ENCODE measurements around the gene LIPG. TPM values are rescaled to one million over a fixed set of nuclear protein-coding genes. Genes with fewer than 3 reads are reported as not detected.

LIPG gene
- total RNA-seq, 2 experiments from 2014 or later, result 0.45 to 0.64 TPM

DNA sequence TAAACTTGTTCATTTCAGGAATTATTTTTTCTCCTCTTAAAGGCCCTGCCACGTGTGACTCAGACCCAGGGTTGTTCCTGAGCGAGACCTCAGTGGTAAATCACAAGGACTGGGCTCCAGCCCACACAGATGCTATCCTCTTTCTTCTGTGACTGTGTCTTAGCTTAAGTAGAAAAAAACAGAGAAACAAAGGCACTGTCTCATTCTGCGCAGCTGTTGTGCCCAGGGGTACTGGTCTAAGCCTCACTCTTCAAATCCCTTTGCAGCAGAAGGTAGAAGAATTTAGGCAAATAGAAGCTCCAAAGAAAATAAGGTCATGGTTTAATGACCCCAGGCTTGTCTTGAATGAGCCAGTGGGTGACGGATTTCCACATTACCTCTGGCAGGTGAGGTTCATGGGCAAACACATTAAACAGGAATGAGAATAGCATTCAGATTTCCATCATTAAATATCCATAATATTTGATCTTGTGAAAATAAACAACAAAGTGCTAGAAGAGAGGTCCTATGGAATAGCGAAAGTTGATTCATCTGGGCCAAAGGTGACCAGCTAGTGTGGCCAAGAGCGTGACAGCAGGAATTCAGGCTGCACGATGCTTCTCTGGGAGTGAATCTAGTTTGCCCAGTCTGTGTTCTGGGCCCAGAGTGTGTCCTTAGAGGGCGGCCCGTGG lies 63.3 kb downstream of the LIPG start:
- H3K4me3 Mint-ChIP-seq, result no peak overlapping the region
- no peaks in the 10 kb centered on the region for H3K4me1 Mint-ChIP-seq
- H3K27me3 Mint-ChIP-seq, result peaks cover 14% of the 10 kb centered on the region
- no peak for DNase-seq
- H3K27ac Mint-ChIP-seq, result no peak overlapping the region
- H3K9me3 Mint-ChIP-seq, result no peaks in the 10 kb centered on the region
- no peaks in the 10 kb centered on the region for H3K36me3 Mint-ChIP-seq

DNA sequence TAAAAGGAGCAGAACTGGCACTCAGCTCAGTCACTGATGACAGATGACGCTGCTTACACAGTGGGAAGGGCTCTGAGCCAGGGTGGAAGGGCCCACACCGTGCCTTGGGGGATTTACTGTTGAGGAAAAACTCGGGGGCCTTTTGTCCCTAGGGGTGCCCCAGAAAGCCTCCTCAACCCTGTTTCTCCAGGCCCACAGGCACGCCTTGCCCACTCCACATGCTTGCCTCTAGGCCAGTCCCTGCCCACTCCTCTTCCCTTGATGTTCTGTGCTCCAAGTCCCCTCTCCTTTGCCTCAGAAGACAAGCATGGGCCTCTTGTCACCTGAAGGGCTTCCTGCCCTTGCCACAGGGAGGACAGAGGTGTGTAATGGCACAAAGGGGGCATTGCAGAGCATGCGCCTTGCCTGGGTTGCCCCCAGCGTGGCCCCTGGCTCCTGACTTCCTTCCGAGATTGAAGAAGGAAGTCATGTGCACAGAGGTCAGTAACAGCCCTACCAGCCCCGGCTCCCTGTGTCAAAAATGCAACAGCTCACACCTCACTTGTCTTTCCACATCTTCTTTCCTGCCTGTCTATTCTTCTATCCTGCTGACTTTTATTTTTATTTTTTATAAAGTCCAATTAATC lies 65.1 kb downstream of the LIPG start:
- Mint-ChIP-seq H3K9me3 (no peaks in the 10 kb centered on the region), H3K4me3 (no peak overlapping the region), H3K4me1 (no peaks in the 10 kb centered on the region), H3K27ac (no peak overlapping the region), H3K27me3 (peaks cover 7% of the 10 kb centered on the region), H3K36me3 (no peaks in the 10 kb centered on the region)
- no peak for DNase-seq

DNA sequence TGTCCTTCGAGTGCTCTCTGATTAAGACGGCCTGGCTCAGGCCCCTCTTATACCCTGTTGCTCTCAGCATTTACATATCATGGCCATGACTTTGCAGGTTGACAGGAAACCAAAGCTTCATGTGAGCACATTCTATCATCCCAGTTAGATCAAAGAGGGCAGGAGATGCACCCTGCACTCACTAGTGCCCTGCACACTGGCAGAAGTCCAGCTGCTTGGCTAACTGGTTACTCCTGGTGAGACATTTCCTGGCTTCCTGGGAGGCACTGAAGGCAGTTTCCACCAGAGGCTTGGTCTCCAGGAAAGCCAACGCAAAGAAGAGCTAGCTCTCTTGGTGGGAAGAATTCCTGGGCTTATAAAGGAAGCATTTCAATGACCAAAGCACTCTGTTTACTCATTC lies 66.3 kb downstream of the LIPG start:
- DNase-seq, result no peak
- no peaks in the 10 kb centered on the region for H3K27me3 Mint-ChIP-seq
- H3K27ac Mint-ChIP-seq, result no peak overlapping the region
- H3K36me3 Mint-ChIP-seq, result no peaks in the 10 kb centered on the region
- no peak overlapping the region for H3K4me3 Mint-ChIP-seq
- no peaks in the 10 kb centered on the region for H3K4me1 Mint-ChIP-seq
- no peaks in the 10 kb centered on the region for H3K9me3 Mint-ChIP-seq

DNA sequence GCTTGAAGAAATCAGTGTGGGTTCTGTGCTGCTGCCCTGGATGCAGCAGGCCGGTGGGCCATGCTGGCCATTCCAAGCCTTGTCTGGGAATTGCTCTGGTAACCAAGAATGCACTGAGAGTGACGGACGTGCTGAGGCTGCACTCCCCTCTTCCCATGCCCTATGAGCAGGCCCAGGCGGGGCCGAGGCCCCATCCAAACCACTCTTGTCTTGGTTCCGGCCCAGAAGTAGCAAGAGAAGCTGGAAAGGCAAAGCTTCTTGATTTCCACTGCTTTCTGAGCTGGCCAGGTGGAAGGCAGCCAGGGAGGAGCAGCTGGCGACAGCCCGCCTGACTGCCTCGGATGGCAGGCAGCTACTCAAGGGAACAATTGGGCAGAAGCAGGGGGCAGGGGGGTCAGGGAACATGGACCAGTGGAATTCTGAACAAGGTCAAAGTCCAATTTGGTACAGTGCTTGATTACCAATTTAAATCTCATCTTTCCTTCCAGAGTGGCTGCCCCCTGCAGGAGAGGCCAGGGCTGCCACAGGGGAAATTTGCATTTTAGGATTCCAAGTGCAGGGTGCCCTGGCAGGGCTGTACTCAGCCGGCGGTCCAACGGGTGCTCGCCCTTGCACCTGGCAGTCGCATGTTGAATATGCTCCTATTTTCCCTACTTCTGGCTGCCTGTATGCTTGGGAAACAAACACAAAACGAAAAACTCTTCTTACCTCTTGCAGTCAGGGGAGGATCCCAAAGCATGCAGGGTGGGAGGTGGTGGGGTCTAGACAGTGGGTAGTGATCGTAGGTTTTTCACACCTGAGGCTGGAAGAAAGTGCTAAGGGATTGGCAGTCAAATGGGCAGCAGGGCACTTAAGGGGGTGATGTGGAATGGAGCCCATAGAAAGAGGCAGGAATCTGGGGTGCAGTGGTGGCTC lies 67.3 kb downstream of the LIPG start:
- H3K4me3 Mint-ChIP-seq, result no peak overlapping the region
- DNase-seq, result no peak
- no peaks in the 10 kb centered on the region for H3K4me1 Mint-ChIP-seq
- H3K27me3 Mint-ChIP-seq, result no peaks in the 10 kb centered on the region
- no peaks in the 10 kb centered on the region for H3K9me3 Mint-ChIP-seq
- H3K36me3 Mint-ChIP-seq, result no peaks in the 10 kb centered on the region
- H3K27ac Mint-ChIP-seq, result no peak overlapping the region

DNA sequence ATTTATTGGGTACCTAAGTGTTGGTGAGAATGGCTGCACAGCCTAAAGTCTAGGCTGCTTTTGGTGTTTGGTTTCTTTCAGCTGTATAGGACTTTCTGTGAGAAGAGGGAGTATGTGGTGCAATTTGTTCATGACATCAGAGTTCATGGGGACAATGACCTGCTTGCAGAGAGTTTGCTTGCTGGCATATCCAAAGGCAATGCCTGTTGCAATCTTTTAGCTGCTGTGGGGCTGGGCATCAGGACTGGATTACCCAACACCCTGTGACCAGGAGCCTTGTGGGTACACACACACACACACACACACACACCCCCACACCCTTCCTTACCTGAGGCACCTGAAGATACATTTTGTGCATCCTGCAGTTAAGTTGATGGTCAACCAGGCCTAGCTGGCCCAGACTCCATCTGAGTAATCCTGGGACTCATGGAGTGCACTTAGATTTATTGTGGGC lies 68.4 kb downstream of the LIPG start:
- no peak overlapping the region for H3K4me3 Mint-ChIP-seq
- no peak overlapping the region for H3K27ac Mint-ChIP-seq
- no peaks in the 10 kb centered on the region for H3K4me1 Mint-ChIP-seq
- no peaks in the 10 kb centered on the region for H3K27me3 Mint-ChIP-seq
- no peaks in the 10 kb centered on the region for H3K36me3 Mint-ChIP-seq
- DNase-seq, result no peak
- H3K9me3 Mint-ChIP-seq, result no peaks in the 10 kb centered on the region

DNA sequence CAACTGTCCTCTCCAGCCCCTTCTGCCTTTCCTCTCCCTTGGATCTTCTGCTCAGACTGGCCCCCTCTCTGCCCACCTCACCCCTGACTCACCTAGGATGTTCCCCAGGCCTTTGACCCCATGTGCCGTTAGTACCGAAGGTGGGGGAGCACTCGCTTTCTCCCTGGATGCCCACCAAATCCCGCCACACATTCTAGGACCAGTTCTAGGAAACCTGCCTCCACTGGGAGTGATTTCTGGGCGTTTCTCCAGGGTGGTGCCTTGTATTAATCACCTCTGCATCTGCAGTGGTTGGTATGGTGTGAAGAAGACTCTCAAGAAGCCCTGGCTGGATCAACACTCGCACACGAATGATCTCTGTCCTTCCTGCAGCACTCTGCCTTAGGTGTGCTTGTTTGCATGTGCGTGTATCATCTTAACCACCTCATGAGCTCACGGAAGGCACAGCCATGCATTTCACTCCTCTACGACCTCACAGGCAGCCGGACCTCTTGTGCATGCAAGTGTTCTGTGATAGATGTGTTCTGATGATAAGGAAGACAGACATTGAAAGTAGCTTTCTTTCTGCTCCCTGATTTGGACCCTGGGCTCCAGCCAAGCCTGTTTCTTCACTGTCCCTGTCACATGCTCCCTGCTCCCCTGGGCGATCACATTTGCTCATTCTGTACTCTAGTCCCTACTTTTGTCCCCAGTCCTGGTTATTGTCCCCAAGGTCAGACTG lies 69.4 kb downstream of the LIPG start:
- H3K4me3 Mint-ChIP-seq, result no peak overlapping the region
- H3K36me3 Mint-ChIP-seq, result no peaks in the 10 kb centered on the region
- no peaks in the 10 kb centered on the region for H3K9me3 Mint-ChIP-seq
- no peak for DNase-seq
- H3K27me3 Mint-ChIP-seq, result no peaks in the 10 kb centered on the region
- H3K27ac Mint-ChIP-seq, result no peak overlapping the region
- H3K4me1 Mint-ChIP-seq, result no peaks in the 10 kb centered on the region

DNA sequence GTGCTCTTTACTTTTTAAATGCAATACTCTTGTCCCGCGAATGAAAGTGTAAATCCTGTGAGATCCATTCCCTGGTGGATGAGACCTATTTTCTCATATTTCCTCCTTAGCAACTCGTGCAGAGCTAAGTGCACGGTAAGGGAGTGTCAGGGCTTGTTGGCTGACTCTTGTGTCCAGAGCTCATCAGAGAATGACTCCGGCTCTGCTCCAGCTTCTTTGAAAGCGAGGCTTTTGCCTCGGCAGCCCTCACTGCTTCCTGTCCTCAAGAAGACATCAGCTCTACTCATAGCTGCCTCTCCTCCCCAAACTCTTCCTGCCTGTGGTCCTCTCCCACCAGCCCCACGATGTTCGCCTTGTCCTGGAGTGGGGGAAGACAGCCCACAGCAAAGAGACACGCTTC lies 70.7 kb downstream of the LIPG start:
- Mint-ChIP-seq H3K27me3 (peaks cover 3% of the 10 kb centered on the region), H3K4me1 (no peaks in the 10 kb centered on the region), H3K36me3 (no peaks in the 10 kb centered on the region), H3K4me3 (no peak overlapping the region), H3K9me3 (no peaks in the 10 kb centered on the region), H3K27ac (no peak overlapping the region)
- no peak for DNase-seq

DNA sequence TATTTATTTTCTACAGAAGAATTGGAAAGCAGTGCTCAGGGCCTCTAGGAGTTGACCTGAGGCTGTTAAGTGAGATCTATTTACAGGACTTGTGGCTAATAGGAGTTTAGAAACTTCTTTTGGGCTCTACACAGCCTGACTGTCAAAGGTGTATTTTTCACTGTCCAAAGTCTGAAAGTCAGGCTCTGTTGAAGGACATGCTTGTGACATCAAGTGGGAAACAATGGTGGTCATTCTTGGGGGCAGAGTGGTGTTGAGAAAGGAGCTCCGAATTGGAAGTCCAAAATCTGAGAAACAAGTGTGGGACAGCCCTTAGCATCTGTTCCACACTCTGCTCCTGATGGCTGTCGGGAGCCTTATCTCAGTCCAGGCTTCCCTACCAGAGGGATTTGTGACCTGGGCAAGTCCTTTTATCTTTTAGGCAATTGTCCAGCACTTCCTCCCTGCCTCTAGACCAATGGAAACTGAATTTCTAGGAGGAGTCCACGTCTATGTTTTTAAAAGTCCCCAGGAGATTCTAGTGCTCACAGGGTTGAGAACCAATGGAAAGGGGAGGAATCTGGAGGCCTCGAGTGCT lies 76.4 kb downstream of the LIPG start:
- Mint-ChIP-seq H3K27me3 (peaks cover 5% of the 10 kb centered on the region), H3K4me3 (no peak overlapping the region), H3K36me3 (no peaks in the 10 kb centered on the region), H3K4me1 (peaks cover 3% of the 10 kb centered on the region), H3K27ac (no peak overlapping the region), H3K9me3 (no peaks in the 10 kb centered on the region)
- DNase-seq, result no peak

DNA sequence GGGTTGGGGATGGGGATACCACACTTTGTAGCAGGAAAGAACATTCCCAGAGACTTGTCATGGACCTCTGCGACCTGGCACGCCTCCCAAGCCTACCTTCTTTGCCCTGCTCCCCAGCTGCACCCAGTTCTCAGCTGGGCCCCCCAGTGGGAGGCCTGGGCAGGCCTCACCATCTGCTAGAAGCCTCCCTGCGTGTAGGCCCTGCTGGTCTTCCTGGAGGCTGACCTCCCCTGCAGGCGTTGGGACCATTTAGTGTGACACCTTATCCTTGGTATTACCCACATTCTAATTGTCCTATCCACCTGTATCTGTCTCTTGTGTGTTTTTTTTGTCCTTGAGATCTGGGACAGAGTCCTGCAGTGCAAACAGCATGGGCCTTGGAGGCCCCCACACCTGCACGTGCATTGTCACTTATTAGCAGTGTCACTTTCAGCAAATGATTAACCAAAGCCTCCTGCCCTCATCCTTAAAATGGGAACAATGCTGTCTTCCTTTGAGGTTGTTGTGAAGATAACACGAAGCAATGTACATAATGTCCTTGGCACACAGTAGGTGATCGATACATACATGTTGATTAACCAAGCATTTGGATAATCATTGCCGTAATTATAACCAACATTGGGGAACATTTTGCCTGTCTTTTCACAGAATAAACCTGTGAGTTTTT lies 77.2 kb downstream of the LIPG start:
- Mint-ChIP-seq H3K27ac (no peak overlapping the region), H3K27me3 (peaks cover 9% of the 10 kb centered on the region), H3K36me3 (no peaks in the 10 kb centered on the region), H3K4me3 (no peak overlapping the region), H3K4me1 (peaks cover 3% of the 10 kb centered on the region), H3K9me3 (no peaks in the 10 kb centered on the region)
- no peak for DNase-seq

DNA sequence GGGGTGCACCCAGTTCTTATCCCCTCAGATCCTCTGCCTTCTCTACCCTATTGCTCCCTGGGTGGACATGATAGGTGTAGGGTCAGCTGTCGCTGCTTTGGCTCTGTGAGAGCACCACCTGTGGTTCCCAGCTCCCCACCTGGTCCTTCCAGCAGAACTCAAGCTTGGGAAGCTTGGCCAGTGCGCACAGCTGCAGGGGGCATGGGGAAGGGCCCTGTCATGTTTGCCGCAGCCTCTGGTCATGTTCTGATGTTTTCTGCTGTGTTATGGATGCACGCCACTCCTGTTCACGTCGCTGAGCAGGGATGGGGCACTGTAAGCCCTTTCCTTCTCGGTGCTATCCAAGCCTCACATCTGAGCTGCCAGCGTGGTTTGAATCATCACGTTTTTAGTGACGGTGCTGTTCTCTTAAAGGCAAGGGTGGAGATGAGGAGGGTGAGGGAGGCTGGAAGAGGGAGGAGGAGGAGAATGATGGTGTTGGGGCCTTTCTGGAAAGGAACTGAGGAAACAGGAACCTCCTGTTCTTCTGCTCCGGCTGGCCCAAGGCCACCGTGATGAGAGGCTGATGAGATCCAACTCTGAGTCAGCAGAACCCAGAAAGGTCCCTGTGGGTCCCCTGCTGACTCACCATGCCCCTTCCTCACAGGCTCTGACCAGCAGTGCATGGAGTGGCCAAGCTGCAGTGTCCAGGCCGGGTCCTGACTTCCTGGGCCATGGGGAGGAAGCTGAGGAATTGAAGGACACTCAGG lies 78.0 kb downstream of the LIPG start:
- no peaks in the 10 kb centered on the region for H3K36me3 Mint-ChIP-seq
- DNase-seq, result no peak
- no peak overlapping the region for H3K27ac Mint-ChIP-seq
- peaks cover 3% of the 10 kb centered on the region for H3K4me1 Mint-ChIP-seq
- no peak overlapping the region for H3K4me3 Mint-ChIP-seq
- H3K27me3 Mint-ChIP-seq, result peaks cover 9% of the 10 kb centered on the region
- no peaks in the 10 kb centered on the region for H3K9me3 Mint-ChIP-seq

DNA sequence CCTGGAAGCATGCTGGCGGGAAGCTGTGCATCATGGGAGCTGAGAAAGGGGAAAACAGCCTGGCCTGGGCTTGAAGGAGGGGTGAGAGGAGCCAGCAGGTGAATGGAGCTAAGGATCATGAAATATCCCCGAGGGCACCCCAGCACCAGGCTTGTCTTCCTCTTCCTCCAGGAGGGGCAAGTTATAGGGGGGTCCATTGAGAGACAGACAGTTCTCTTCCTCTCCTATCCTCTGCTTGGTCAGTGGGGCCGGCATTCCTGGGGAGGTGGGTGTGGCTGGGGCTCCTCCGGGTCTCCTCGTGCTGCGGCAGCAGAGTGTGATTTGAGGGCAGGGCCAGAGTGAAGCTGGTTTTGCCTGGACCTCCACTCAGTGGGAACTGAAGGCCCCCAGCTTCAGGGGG lies 78.9 kb downstream of the LIPG start:
- Mint-ChIP-seq H3K27ac (no peak overlapping the region), H3K36me3 (no peaks in the 10 kb centered on the region), H3K9me3 (no peaks in the 10 kb centered on the region)

DNA sequence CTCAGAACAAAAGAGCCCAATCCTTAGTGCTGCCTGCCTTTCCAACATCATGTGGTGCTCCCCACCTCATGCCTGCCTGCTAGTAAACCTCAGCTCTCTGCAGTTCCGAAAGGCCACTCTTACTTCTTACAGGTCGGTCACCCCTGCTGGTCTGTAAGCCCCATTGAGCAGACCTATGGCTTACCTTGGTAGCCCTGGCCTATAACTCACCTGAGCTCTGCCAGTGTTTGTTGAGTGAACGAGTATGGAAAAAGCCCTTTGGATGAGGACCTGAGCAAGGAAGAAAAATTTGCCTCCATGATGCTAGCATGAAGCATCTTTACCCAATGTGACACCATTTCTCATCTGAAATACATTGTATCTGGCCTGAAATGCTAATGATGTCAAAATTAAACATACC lies 83.3 kb downstream of the LIPG start:
- H3K4me3 Mint-ChIP-seq, result no peak overlapping the region
- H3K9me3 Mint-ChIP-seq, result no peaks in the 10 kb centered on the region
- peaks cover 4% of the 10 kb centered on the region for H3K27me3 Mint-ChIP-seq
- H3K4me1 Mint-ChIP-seq, result peaks cover 3% of the 10 kb centered on the region
- H3K27ac Mint-ChIP-seq, result no peak overlapping the region
- no peak for DNase-seq
- no peaks in the 10 kb centered on the region for H3K36me3 Mint-ChIP-seq

More for the DNA sequence above, 78.9 kb downstream of the LIPG start:
- peaks cover 3% of the 10 kb centered on the region for H3K4me1 Mint-ChIP-seq
- no peak overlapping the region for H3K4me3 Mint-ChIP-seq
- H3K27me3 Mint-ChIP-seq, result peaks cover 9% of the 10 kb centered on the region
- no peak for DNase-seq

DNA sequence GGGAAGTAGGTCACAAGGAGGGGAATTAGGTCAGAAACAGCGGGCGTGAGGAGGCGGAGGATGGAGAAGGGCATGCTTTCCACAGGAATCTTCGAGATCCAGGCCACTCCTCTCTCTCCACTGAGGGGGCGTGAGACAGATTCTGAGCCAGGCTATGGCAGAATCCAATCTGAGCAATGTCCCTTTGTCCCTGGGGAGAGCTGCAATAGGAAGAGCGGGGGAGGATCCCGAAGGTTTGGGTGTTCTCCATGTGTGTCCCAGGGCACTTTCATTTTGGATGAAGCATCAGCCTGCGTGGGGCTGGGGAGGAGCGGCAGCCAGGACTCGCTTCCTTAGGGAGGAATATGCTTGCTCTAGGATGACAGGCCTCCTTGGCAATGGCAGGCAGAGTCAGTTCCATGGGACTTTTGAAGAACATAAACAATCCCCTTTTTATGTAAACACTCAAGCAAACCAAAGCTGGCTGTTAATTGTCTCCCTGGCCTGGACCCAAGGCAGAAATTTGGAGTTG lies 84.0 kb downstream of the LIPG start:
- DNase-seq, result no peak
- Mint-ChIP-seq H3K27ac (no peak overlapping the region), H3K4me3 (no peak overlapping the region), H3K27me3 (peaks cover 4% of the 10 kb centered on the region), H3K4me1 (peaks cover 3% of the 10 kb centered on the region), H3K9me3 (no peaks in the 10 kb centered on the region), H3K36me3 (no peaks in the 10 kb centered on the region)
